D341Med (cell line): Measurements from ENCODE around the gene ST6GAL1.

Experiments used
- DNase-seq: peaks from one replicate; pipeline ENCODE4 v3.0.0; 2012; ENCODE audit warnings: low spot score

ST6GAL1 gene

DNA sequence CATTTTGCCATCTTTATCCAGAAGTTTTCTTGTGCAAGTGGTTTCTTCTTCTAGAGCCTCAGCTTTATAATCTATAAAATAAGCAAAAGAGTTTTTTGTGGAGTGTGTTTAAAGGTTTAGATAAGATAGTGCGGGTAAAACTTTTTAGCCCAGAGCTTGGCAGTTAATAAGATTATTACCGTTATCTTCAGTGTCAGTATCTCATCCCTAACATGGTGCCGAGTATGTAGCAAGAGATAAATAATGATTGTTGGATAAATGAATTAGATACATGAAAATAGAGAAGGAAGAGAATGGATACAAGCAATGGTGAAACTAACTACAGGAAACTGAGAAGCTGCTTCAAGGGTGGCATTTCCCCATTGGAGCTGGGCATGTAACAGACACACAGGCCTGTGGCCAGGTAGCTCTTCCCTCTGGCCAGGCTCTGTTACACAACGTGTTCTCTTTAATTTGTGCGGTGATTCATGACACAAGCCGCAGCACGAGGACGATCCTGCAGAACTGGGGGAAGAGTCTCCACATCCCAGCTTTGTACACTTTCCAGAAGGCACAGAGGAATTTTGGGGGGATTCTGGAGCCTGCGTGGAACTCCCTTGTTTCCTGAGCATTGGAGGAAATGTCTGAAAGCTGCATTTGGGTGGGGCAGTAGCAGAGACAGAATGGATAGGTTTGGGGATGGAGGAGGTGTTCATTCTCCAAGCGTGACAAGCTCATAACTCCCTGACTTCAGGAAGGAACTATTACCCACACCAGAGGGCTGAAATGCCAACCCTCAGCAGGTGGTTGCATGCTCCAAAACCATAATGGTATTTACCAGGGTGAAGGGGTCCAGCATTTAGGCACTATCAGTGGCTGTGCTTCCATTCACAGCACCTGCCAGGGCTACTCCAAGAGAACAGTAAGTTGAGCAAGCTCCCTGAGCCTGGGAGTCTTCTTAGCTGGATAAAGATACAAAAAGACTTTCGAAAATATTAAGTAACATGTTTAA lies 14.2 kb upstream of the ST6GAL1 start:
- no peak for DNase-seq

DNA sequence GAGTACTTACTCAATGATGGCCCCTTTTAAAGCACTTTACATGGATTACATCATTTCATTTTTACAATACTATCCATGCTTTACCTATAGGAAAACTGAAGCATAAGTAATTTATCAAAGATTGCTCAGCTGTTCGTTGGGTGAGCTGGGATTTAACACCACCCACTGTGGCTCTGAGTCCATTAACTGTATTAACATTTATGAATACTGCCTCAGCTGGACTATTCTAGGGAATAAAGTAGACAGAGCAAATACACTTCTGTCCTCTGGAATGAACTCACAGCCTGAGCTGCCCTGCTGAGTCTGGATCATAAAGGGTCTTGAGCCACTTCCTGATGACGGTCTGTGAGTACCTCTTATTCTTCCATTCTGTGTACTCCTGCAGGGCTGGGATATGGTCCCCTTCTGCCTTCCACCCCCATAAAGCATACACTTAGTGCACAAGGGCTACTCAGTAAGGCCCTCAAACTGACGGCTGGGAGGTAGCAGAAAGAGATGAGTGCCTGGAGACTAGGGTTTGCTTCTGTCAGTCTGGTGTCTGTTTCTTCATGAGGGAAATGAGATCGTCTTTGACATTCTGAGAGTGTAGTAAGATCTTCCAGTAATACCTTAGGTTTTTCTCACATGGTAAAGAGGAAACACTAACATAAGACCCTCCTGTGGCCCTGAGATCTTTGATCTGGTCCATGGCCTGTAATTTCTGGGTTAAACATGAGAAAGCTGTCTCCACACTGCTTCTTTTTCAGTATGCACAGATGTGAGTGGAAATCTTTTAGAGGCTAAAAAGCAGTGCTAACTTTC lies 12.6 kb upstream of the ST6GAL1 start:
- no peak for DNase-seq

GRCh38 chr3:186920301-186920700 lies 10.0 kb upstream of the ST6GAL1 start:
- DNase-seq: no peak

GRCh38 chr3:186920796-186921195 lies 9.5 kb upstream of the ST6GAL1 start:
- DNase-seq: no peak

- no peak for DNase-seq
Observed at GRCh38 chr3:186921578-186921977, 8.7 kb upstream of the ST6GAL1 start.

DNA sequence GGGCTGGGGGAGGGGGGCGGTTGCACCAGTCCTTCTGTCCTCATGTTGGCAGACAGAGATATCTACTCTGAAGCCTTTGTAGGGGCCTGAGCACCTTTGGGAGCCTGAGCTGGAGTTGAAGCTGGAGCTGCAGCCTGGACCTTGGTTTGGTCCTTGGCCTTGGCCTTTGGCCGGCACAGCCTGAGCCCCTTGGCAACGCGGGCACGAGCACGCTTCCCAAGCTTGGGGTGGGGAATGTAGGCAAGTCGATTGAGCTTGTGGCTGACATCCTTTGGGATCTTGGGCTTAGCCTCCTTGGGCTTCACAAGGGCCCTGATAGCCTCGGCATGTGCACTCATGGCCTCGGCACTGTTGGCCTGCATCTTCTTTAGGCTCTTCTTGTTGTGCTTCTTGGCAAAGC lies 8.1 kb upstream of the ST6GAL1 start:
- DNase-seq: no peak

GRCh38 chr3:186922790-186923189 lies 7.5 kb upstream of the ST6GAL1 start:
- DNase-seq: no peak

DNA sequence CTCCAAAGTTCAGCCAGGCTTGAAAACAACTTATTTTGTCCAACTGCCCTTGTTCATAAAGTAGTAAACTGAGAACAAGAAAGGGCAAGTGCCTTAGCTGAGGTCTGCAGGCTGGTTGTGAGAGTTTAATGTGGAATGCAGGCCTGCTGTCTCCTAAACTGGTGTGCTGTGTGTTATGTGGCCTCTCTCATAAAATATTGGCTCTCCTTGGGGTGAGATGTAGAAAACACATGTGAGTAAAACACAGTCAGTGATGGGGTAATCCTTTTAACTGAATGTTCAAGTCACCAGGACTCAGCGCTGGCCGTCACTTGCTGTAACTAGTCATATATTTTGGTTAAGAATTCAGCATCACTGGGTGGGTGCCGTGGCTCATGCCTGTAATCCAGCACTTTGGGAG lies 7.1 kb upstream of the ST6GAL1 start:
- no peak for DNase-seq

DNA sequence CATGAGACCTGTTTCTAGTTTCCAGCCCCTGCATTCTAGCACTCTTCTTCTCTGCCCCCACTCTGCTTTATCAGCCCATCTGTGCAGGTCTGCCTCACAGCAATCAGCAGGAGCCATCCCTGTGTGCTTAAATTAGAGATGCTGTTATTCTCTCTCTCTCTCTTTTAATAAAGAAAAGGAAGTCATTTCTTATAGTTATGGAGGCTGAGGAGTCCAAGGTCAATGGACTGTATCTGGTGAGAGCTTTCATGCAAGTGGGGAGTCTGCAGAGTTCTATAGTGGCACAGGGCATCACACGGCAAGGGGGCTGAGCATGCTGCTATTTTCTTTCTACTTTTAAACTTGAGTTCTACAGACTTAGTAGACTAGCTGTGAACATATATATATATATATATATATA lies 4.5 kb upstream of the ST6GAL1 start:
- DNase-seq: no peak

DNA sequence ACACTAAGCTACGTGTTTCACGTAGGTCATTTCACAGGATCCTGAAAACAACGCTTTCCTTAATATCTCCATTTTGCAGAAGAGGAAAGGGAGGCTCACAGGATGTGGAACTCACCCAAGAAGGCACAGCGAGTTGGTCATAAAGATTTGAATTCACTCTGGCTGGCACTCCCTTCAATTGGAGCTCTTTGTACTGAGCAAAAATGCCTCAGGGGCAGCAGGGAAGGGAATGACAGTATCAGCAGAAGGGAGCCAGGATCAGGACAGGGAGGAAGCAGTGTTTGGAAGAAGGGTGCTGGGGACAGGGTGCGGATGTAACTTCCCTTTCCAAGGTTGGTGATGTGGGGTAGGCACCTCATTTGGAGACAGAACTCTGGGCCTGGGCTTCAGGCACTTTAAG lies 1.1 kb upstream of the ST6GAL1 start:
- DNase-seq: no peak

GRCh38 chr3:186929685-186930084 lies 641 bp upstream of the ST6GAL1 start:
- no peak for DNase-seq

DNA sequence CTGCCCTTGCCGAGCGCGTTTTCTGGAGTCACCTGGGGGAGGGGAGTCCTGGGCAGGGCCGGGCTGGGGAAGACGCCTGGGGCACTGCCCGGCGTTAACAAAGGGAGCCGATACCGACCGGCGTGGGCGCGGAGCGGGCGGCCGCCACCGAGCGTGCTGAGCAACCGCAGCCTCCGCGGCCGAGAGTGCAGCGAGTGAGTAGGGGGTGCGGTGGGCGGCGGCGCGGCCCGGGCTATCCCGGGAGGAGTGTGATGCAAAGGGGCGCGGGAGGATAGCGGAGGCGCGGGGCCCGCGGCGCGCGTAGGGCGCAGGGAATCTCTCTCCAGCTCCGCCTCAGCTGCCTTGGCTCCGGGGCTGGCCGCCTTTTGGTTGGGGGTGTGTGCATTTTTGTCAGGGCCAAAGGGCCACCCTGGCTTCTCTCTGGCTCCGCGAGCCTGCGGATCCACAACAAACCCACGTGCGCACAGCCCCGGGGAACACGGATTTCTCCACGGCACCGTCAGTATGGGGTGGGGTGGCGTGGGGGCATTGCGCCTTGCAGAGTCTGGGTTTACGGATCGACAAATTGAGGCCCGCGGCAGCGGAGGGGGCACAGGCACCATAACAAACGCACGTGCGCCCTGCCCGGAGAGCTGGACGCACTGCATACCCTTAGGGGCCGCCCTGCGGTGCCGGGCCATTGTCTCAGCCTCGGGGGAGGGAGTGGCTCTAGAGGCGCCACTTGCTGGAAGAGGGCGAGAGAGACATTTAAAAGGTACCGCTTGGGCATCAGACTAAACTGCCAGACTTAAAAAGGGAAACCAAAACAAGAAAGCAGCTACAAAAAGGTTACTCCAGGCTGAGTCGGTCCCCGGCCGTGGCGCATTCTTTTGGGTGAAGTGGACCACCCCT lies 560 bp downstream of the ST6GAL1 start:
- DNase-seq: peak; percentile 83

- peak; percentile 56 for DNase-seq
Observed at GRCh38 chr3:186931532-186932280, 1.4 kb downstream of the ST6GAL1 start.

DNA sequence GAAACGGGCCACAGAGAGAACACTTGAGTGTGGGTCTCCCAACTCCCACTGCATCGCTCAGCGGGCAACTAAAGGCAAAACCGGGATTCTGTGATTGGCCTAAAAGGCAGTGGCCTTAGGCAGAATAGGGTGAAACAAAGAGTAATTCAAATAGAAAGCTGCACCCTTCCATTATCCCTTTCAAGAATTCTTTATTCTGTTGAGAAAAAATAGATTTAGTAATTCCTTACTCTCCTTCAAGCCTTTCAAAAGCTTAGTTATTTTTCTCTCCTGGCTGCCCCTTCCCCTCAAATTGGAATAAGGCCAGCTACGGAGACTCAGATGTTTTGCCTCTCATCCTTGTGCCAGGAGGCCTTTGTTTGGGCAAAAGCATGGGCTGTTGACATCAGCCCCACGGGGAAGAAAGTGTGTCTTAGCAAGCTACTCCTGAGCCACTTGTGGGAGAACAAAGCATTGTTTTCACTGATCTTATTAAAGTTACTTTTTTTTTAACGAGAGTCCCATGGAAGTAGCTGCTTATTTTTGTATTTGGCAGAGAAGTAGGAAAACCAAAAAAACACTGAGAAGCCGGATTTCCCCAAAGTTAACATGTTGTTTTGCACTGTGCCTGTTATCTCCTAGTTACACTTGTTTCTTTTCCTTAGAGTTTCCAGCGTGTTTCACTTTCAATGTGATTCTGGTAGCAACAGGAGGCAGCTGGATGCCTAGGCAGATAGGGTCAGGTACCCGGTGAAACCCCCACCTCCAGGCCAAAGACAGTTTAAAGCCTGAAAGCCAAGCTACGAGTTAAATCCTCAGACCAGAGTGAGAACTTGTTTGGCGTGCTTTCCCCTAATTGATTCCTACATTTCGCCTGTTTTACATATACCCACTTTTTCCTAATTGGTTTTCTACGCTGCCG lies 2.2 kb downstream of the ST6GAL1 start:
- DNase-seq: no peak

DNA sequence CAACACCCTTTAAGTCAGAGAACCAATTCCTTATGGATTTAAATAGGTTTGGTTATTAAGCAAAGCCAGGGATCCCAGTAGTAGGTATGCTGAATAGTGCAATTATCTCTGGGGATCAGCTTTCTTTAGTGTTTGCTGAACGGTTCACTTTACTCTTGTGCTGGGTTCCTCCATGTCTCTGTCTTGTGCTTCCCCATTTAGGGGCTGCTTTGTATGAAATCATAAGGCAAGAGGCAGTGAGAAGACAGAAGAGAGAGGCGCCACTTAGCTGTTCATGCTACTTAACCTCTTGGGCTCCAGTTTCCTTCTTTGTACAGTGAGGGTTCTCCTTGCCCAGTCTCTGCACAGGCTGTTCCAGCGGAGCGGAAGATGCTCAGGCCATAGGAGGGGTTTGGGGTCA lies 3.5 kb downstream of the ST6GAL1 start:
- DNase-seq: no peak

- no peak for DNase-seq
Observed at GRCh38 chr3:186935133-186935532, 4.8 kb downstream of the ST6GAL1 start.

GRCh38 chr3:186937017-186937875 lies 6.9 kb downstream of the ST6GAL1 start:
- DNase-seq: no peak

DNA sequence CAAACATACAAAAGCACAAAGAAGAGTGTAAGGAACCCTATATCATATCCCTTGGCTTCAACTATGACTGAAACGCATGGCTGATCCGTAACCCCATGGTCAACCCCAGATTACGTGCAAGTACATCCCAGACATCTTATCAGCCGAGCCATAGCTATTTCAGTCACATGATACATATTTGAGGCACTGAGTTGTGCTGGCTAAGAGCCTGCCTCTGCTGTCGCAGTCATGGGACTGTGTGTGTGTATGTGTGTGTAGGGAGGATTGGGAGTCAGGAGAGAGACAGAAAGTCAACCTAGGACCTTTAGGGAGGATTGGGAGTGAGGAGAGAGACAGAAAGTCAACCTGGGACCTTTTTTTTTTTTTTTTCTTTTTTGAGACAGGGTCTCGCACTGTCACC lies 8.4 kb downstream of the ST6GAL1 start:
- DNase-seq: no peak

GRCh38 chr3:186939536-186939935 lies 9.2 kb downstream of the ST6GAL1 start:
- DNase-seq: no peak
